PFSK-1 (cell line): ENCODE measurements around the gene CHL1.

ENCODE experiments used
- POLR2AphosphoS5 ChIP-seq: IDR thresholded peaks from 2 replicates; pipeline ENCODE4 v1.6.1; 2012; ENCODE audit warnings: low read depth, mild to moderate bottlenecking, control low read depth, low read length, moderate library complexity
- REST ChIP-seq, 2 experiments: IDR thresholded peaks; 2 replicates each; pipeline versions ENCODE4 v1.6.1 to v1.8.0; 2011 to 2012; ENCODE audit warnings: low read depth in 2 of 2, low read length in 2 of 2, control low read depth in 1 of 2, inconsistent platforms in 1 of 2, mild to moderate bottlenecking in 1 of 2, moderate library complexity in 1 of 2; ENCODE audit not compliant: insufficient read depth in 1 of 2
- TAF1 ChIP-seq: IDR thresholded peaks from 2 replicates; pipeline ENCODE4 v1.6.1; 2012; ENCODE audit warnings: low read length, control low read depth, borderline replicate concordance; ENCODE audit not compliant: insufficient read depth

GRCh38 chr3:385151-385550 is 188.6 kb downstream of the CHL1 start:
- TF ChIP-seq POLR2AphosphoS5 (no peak), REST (IDR thresholded peaks at IDR 0.05; ENCODE audit: insufficient read depth in 1 of 2, low read depth in 2 of 2, low read length in 2 of 2) (no peak), TAF1 (no peak)
